ENCODE data around the gene FNDC3B. TPM values are rescaled to one million over a fixed set of nuclear protein-coding genes. Genes with fewer than 3 reads are reported as not detected.

FNDC3B gene
- total and polyA plus RNA-seq, 4 donors = 23.3 to 74.2 (median 32.9) TPM

- H3K9me3 ChIP-seq (ENCODE audit: control insufficient read depth in 4 of 4, low read length in 3 of 4) = no peaks in the 10 kb centered on the region
- DNase-seq (ENCODE audit: low spot score) = no peak
- H3K4me3 ChIP-seq (ENCODE audit: low read depth in 1 of 3, low read length in 3 of 3) = no peak overlapping the region
- H3K27ac ChIP-seq (ENCODE audit: low read depth in 1 of 2, low read length in 2 of 2) = no peak overlapping the region
- WGBS = 99% methylated on average over 6 of the region's 6 CpGs
- H3K9ac ChIP-seq (ENCODE audit: low read depth in 1 of 2, low read length in 2 of 2) = no peak overlapping the region
- no peak for TF ChIP-seq TAF1 (conservative IDR thresholded peaks at IDR 0.05)
- TF ChIP-seq RXRA (IDR thresholded peaks at IDR 0.05) = no peak
- no peak for TF ChIP-seq ATF3 (IDR thresholded peaks at IDR 0.05)
- TF ChIP-seq NR2F2 (IDR thresholded peaks at IDR 0.05) = no peak
- no peak for TF ChIP-seq JUND (IDR thresholded peaks at IDR 0.05)
- no peak for TF ChIP-seq MAX (IDR thresholded peaks at IDR 0.05)
- no peak for TF ChIP-seq HNF4A (conservative IDR thresholded peaks at IDR 0.05)
- TF ChIP-seq FOXA2 (IDR thresholded peaks at IDR 0.05) = no peak
- no peak for TF ChIP-seq HNF4G (IDR thresholded peaks at IDR 0.05)
- no peak for TF ChIP-seq GABPA (IDR thresholded peaks at IDR 0.05 in 1 of 2, conservative IDR thresholded peaks at IDR 0.05 in 1 of 2)
- no peak for TF ChIP-seq ZBTB33 (IDR thresholded peaks at IDR 0.05)
- TF ChIP-seq FOXA1 (IDR thresholded peaks at IDR 0.05) = no peak
- no peak for TF ChIP-seq REST (IDR thresholded peaks at IDR 0.05)
- no peak for TF ChIP-seq RAD21 (IDR thresholded peaks at IDR 0.05)
- TF ChIP-seq CTCF (IDR thresholded peaks at IDR 0.05; ENCODE audit: low read depth, low read length, missing input control) = no peak
- TF ChIP-seq YY1 (IDR thresholded peaks at IDR 0.05) = no peak
- TF ChIP-seq SP1 (IDR thresholded peaks at IDR 0.05) = no peak
- TF ChIP-seq EGR1 (IDR thresholded peaks at IDR 0.05; ENCODE audit: low read depth in 2 of 2) = no peak
- no peaks in the 10 kb centered on the region for H3K36me3 ChIP-seq (ENCODE audit: control insufficient read depth in 4 of 4, insufficient read depth in 3 of 4, low read depth in 1 of 4, low read length in 3 of 4)
- H3K27me3 ChIP-seq (ENCODE audit: control insufficient read depth in 4 of 4, insufficient read depth in 4 of 4, low read length in 3 of 4) = no peaks in the 10 kb centered on the region
- H3K4me1 ChIP-seq (ENCODE audit: control insufficient read depth in 4 of 4, insufficient read depth in 4 of 4, low read length in 3 of 4) = peaks cover 4 to 6% (median 6%) of the 10 kb centered on the region in 4 donors
Observed at GRCh38 chr3:172187511-172187910, 148.1 kb downstream of the FNDC3B start.

Measured in liver (tissue), 9 donors.